GM18861 (cell line): Measurements from ENCODE around the gene MAP3K20.

Source experiments
- ATAC-seq: cut with Tn5 transposase; IDR thresholded peaks from one replicate; pipeline ENCODE4 v1.9.1; 2021; ENCODE audit not compliant: unreplicated experiment

Gene MAP3K20

GRCh38 chr2:173050684-173051083 lies 25.0 kb upstream of the MAP3K20 start:
- no peak for ATAC-seq

- no peak for ATAC-seq
These were observed 24.0 kb upstream of the MAP3K20 start for GRCh38 chr2:173051463-173052215.

- ATAC-seq, result no peak
These were observed 22.5 kb upstream of the MAP3K20 start for GRCh38 chr2:173053043-173053699.

- ATAC-seq, result no peak
These were observed 21.2 kb upstream of the MAP3K20 start for GRCh38 chr2:173054466-173054865.

GRCh38 chr2:173056705-173057364 lies 18.8 kb upstream of the MAP3K20 start:
- no peak for ATAC-seq

GRCh38 chr2:173058097-173058496 lies 17.5 kb upstream of the MAP3K20 start:
- ATAC-seq, result no peak

GRCh38 chr2:173058673-173059072 lies 17.0 kb upstream of the MAP3K20 start:
- no peak for ATAC-seq

- ATAC-seq, result no peak
These were observed 16.4 kb upstream of the MAP3K20 start for GRCh38 chr2:173059292-173059691.

GRCh38 chr2:173059971-173060461 lies 15.6 kb upstream of the MAP3K20 start:
- ATAC-seq, result no peak

GRCh38 chr2:173062801-173063200 lies 12.8 kb upstream of the MAP3K20 start:
- no peak for ATAC-seq

- no peak for ATAC-seq
These were observed 11.4 kb upstream of the MAP3K20 start for GRCh38 chr2:173064151-173064805.

- no peak for ATAC-seq
These were observed 8.6 kb upstream of the MAP3K20 start for GRCh38 chr2:173066887-173067676.

- no peak for ATAC-seq
These were observed 428 bp upstream of the MAP3K20 start for GRCh38 chr2:173075056-173075780.

GRCh38 chr2:173076581-173077345 lies 1.1 kb downstream of the MAP3K20 start:
- ATAC-seq, result peak; percentile 24

- ATAC-seq, result no peak
These were observed 2.0 kb downstream of the MAP3K20 start for GRCh38 chr2:173077506-173078177.

GRCh38 chr2:173079141-173079540 lies 3.5 kb downstream of the MAP3K20 start:
- ATAC-seq, result no peak

- no peak for ATAC-seq
These were observed 4.6 kb downstream of the MAP3K20 start for GRCh38 chr2:173079973-173080860.
